ENCODE results near the gene LDB2. TPM values are rescaled to one million over a fixed set of nuclear protein-coding genes. Genes with fewer than 3 reads are reported as not detected.

The LDB2 gene
- total RNA-seq, 2 donors from 2014 or later: not detected

DNA sequence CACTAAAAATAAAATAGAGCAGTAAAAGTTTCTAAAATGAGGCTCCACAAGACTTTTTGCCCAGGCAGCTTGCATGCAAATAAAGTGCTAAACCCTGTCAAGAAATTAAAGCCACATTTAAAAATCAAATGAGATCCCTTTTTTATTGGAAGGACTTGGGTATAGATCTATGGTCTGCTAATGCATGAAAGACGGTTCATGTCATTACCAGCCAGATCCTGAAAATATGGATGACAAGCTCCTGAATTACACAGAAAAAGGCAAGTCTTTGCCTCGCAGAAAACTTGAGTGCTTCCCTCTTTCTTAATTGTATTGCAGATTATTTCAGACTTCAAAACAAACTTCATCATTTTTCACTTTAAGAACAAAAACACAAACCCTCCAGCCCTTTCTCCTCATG, 169.6 kb downstream of the LDB2 start:
- Mint-ChIP-seq H3K4me1 (no peaks in the 10 kb centered on the region), H3K27ac (no peak overlapping the region), H3K9me3 (peaks cover 10% of the 10 kb centered on the region), H3K36me3 (ENCODE audit: low read depth) (no peaks in the 10 kb centered on the region), H3K4me3 (no peak overlapping the region), H3K27me3 (peaks cover 4% of the 10 kb centered on the region)
- no peak for ATAC-seq (replicated peaks)

DNA sequence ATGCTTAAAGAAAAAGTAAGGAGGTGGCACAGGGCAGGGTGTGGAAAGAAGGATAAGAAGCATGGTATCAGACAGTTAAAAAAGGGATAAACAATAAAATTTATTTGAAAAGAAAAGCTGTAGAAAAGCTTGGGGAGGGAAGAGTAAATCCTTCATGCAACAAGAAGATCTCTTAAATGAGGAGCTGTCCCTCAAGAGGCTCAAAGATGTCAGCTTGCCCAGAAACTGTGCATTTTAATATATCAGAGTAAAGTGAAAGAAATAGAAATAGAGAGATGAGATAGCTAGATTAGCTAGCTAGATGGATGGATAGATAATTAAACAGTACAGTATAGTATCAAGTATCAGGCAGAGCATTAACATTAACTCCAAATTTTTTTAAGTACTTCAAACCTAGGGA, 170.3 kb downstream of the LDB2 start:
- H3K9me3 Mint-ChIP-seq: peaks cover 15% of the 10 kb centered on the region
- peaks cover 7% of the 10 kb centered on the region for H3K27me3 Mint-ChIP-seq
- no peaks in the 10 kb centered on the region for H3K36me3 Mint-ChIP-seq (ENCODE audit: low read depth)
- no peak overlapping the region for H3K27ac Mint-ChIP-seq
- no peak overlapping the region for H3K4me3 Mint-ChIP-seq
- ATAC-seq (replicated peaks): no peak
- H3K4me1 Mint-ChIP-seq: no peaks in the 10 kb centered on the region

DNA sequence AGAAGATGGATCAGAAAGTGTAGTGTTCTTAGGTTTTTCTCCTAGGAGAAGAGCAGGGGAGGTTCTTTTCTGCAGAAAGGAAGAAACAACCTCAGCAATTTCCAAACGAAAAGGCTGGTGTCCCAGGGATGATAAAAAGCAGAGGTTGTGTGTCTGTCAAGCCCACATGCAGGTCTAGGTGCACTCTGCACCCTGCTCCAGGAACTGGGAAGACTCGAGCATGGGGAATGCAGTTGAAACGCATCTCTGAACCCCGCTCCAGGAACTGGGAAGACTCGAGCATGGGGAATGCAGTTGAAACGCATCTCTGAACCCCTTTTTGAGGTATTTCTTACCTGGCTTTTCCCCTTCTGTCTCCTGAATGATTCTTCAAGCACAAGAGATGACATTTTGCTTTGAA, 171.2 kb downstream of the LDB2 start:
- no peak overlapping the region for H3K4me3 Mint-ChIP-seq
- no peaks in the 10 kb centered on the region for H3K4me1 Mint-ChIP-seq
- H3K36me3 Mint-ChIP-seq (ENCODE audit: low read depth): no peaks in the 10 kb centered on the region
- H3K9me3 Mint-ChIP-seq: peaks cover 18% of the 10 kb centered on the region
- no peak for ATAC-seq (replicated peaks)
- H3K27me3 Mint-ChIP-seq: peaks cover 7% of the 10 kb centered on the region
- H3K27ac Mint-ChIP-seq: no peak overlapping the region

DNA sequence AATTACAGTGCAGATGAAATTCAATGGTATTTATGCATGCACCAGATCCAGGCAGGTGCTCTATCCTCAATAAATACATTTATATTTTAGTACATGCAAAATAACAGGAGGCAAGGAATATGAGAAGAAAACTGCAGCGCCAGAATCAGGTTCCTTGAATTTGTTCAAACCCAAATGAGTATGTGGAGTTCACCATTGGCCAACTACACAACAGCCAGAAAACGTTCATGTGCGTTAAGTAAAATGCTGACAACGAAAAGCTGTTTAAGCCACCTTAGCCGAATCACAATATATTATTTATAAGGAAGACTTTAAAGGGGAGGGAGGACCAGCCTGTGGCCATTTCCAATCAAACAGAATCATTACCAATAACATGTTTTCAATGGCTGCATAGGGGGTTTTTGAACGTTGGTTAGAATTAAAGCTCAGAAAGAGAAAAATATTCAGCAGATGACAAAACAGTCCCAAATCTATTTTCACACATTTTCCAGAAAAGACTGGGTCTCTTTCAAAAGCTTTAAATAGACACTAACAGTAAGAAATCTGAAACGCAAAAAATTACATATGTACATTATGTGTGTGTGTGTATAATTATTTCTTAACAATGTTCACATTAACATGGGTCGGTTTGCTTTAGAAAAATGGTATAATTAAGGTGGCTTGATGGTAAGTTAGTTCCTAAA, 171.9 kb downstream of the LDB2 start:
- Mint-ChIP-seq H3K4me1 (no peaks in the 10 kb centered on the region), H3K27ac (no peak overlapping the region), H3K27me3 (peaks cover 7% of the 10 kb centered on the region), H3K9me3 (peaks cover 18% of the 10 kb centered on the region), H3K36me3 (ENCODE audit: low read depth) (no peaks in the 10 kb centered on the region), H3K4me3 (no peak overlapping the region)
- ATAC-seq (replicated peaks): no peak

DNA sequence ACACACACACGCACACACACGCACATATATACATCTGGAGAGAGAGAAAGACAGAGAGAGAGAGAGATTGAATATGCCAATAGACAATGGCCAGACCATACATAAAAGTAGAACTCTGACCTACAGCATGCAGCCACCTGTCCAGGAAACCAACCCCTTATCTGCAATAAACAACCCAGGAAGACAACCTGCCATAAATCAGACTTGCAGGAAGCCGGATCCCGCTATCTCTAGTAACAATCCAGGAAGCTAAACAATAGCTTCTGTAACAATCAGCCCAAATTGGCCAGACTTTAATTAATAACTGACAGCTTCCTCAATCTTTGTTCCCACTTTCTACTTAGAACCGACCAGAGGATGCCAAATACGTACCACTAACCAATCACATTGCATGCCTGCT, 173.2 kb downstream of the LDB2 start:
- Mint-ChIP-seq H3K4me1 (no peaks in the 10 kb centered on the region), H3K4me3 (no peak overlapping the region), H3K27me3 (peaks cover 7% of the 10 kb centered on the region), H3K9me3 (peaks cover 15% of the 10 kb centered on the region), H3K27ac (no peak overlapping the region), H3K36me3 (ENCODE audit: low read depth) (no peaks in the 10 kb centered on the region)
- ATAC-seq (replicated peaks): no peak

DNA sequence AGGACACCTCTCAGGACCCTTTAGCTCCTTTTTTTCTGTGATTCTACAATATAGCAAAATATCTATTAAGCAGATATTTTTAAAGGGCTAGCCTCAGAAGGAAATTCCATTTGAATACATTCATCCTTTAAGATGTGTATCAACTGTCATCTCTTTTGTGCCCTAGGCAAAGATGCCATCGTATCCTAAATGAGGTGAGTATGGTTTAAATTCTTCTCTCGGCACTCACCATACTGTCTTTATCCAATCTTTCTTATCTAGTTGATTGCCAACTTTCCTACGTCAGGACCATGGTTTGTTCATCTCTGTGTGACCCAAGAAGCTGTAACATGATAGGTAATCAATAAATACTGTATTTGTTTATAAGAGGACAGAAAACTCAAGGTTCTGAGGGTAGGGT, 176.0 kb downstream of the LDB2 start:
- Mint-ChIP-seq H3K9me3 (peaks cover 19% of the 10 kb centered on the region), H3K4me3 (no peak overlapping the region), H3K36me3 (ENCODE audit: low read depth) (no peaks in the 10 kb centered on the region), H3K4me1 (no peaks in the 10 kb centered on the region), H3K27me3 (peaks cover 7% of the 10 kb centered on the region), H3K27ac (no peak overlapping the region)
- no peak for ATAC-seq (replicated peaks)

DNA sequence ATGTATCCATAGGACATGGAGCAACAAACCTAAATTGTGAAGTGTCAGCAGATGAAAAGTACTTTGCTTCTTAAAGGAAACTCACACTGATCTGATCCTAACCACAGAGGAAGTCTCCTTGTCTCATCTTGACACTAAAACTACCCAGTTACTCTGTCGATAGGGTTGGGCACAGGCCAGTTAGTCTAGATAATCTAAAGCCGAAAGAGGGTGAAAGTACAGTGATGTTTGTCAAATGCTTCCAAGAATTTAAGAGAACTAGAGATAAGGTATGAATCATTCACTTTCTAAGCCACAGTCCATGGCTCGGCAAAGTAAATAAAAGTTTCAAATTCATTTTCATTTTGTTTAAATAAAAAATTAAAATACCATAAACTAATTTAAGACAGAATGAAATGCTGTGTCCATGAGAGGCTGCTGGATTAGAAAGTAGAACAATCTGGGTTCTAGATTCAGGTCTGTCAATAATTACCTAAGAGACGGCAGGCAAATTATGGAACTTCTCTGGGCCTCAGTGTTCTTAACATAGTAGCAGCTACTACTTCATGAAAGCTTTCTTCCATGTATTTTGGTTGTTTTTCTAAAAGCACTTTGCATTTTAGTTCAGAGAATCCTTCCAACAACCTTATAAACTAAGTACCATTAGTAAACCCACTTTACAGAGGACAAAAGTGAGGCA, 176.7 kb downstream of the LDB2 start:
- Mint-ChIP-seq H3K4me1 (no peaks in the 10 kb centered on the region), H3K9me3 (peaks cover 19% of the 10 kb centered on the region), H3K27me3 (peaks cover 7% of the 10 kb centered on the region), H3K36me3 (ENCODE audit: low read depth) (no peaks in the 10 kb centered on the region), H3K27ac (no peak overlapping the region), H3K4me3 (no peak overlapping the region)
- ATAC-seq (replicated peaks): no peak

DNA sequence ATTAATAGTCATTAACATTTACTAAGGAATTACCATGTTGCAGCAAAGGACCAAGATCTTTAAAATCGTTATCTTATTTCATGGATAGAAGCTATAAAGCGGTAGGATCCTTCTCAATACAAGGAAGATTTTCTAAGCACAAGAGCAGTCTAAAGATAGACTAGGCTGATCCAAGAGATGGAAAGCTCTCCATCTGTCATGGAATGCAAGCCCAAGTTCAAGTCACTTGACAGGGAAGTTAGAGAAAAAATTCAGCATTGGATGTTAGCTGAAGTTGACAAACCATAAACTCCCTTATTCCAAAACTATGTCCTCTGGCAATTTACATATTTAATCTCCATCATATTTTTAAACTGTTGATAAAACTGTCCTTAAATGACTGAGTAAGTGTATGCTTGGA, 177.7 kb downstream of the LDB2 start:
- Mint-ChIP-seq H3K4me1 (no peaks in the 10 kb centered on the region), H3K27ac (no peak overlapping the region), H3K4me3 (no peak overlapping the region), H3K36me3 (ENCODE audit: low read depth) (no peaks in the 10 kb centered on the region), H3K27me3 (peaks cover 7% of the 10 kb centered on the region), H3K9me3 (peaks cover 19% of the 10 kb centered on the region)
- ATAC-seq (replicated peaks): no peak

DNA sequence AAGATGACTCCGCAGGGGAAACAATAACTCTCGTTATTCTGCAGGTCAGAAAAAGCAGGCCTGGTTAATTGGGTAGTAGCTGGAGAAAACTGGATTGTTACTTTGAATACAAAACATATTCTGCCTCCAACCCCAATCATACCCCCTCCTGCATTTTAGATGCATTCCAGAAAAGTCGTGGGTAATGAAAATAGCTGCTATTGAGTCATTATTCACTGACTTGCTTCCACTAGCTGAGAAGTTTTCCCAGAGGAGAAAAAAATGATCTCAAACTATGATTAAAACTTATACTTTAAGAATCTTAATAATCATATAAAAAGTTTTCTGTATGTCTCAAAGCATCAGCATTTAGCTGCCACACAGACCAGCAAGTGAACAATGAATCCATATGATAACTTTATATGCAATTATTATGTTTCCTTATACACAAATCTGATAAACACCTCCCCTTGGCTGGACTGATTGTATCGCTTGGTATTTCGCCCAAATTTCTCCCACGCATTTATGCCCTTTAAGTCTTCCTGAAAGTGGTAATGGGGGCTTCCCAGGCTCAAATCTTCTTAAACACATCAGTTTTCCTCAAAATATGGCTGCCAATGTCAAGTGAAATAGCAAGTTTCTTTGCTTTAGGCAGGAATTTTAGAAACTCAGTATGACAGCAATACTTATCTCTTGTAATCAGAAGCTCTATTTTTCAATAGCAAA, 181.0 kb downstream of the LDB2 start:
- no peaks in the 10 kb centered on the region for H3K27me3 Mint-ChIP-seq
- H3K9me3 Mint-ChIP-seq: peaks cover 8% of the 10 kb centered on the region
- H3K4me3 Mint-ChIP-seq: no peak overlapping the region
- no peaks in the 10 kb centered on the region for H3K36me3 Mint-ChIP-seq (ENCODE audit: low read depth)
- no peak for ATAC-seq (replicated peaks)
- H3K27ac Mint-ChIP-seq: no peak overlapping the region
- no peaks in the 10 kb centered on the region for H3K4me1 Mint-ChIP-seq

DNA sequence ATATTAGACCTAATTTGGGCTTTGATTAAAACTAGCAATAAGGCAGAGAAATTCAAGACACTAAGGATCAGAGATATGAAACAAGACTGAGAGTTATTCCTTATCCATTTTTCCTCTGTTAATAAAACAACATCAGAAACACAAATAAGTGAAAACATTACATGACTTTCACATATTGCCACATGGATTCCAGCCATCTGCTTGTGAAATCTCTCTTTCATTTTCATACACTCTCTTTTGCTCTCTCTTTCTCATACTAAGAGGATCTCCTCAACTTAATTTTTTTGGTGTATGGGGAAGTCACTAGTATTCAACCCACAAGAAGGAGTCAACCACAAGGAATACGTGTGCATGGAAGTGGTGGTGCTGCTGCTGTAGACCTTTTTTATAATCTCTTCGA, 183.0 kb downstream of the LDB2 start:
- no peaks in the 10 kb centered on the region for H3K36me3 Mint-ChIP-seq (ENCODE audit: low read depth)
- H3K27ac Mint-ChIP-seq: no peak overlapping the region
- H3K4me3 Mint-ChIP-seq: no peak overlapping the region
- H3K27me3 Mint-ChIP-seq: peaks cover 5% of the 10 kb centered on the region
- H3K4me1 Mint-ChIP-seq: no peaks in the 10 kb centered on the region
- H3K9me3 Mint-ChIP-seq: peaks cover 8% of the 10 kb centered on the region
- no peak for ATAC-seq (replicated peaks)

DNA sequence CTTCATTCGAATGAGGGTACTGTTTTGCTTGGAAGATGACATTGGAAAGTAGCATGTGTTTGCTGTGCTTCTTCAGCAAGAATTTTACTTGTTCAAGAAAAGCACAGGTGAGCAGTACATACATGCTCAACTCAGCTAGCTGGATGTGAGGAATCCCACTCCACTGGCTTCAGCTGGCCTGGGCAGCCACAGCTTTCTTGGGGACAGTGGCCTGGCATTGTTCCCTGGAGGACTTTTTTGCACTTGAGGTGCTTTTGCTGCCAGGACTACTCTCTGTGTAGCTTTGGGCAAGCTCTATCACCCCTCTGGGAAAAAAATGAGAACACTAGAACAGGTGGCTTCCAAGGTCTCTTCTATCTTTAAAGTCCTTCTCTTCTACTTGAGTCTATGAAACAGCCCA, 184.3 kb downstream of the LDB2 start:
- no peaks in the 10 kb centered on the region for H3K4me1 Mint-ChIP-seq

DNA sequence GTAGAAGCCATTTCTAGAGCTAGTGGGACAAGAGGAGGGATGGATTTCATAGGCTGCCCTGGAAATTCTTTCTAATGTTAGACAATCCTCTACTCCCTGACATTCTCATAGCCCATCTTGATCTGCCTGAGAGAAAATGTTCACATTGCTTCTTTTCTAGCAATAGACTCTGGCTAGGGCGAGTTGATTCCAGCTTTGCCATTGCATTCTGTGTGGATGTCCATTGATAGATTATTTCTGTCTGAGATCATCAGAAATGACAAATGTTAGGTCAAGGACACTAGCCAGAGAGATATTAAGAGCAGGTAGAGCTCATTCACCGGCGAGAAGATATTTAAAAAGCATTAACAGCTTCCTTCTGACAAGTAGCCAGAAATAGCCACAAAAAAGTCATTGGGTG, 184.7 kb downstream of the LDB2 start:
- Mint-ChIP-seq H3K9me3 (peaks cover 4% of the 10 kb centered on the region), H3K4me1 (no peaks in the 10 kb centered on the region), H3K27me3 (peaks cover 5% of the 10 kb centered on the region), H3K36me3 (ENCODE audit: low read depth) (no peaks in the 10 kb centered on the region), H3K27ac (no peak overlapping the region), H3K4me3 (no peak overlapping the region)
- ATAC-seq (replicated peaks): no peak

More for the DNA sequence above, 184.3 kb downstream of the LDB2 start:
- Mint-ChIP-seq H3K36me3 (ENCODE audit: low read depth) (no peaks in the 10 kb centered on the region), H3K27ac (no peak overlapping the region), H3K9me3 (peaks cover 4% of the 10 kb centered on the region), H3K4me3 (no peak overlapping the region), H3K27me3 (peaks cover 5% of the 10 kb centered on the region)
- no peak for ATAC-seq (replicated peaks)

DNA sequence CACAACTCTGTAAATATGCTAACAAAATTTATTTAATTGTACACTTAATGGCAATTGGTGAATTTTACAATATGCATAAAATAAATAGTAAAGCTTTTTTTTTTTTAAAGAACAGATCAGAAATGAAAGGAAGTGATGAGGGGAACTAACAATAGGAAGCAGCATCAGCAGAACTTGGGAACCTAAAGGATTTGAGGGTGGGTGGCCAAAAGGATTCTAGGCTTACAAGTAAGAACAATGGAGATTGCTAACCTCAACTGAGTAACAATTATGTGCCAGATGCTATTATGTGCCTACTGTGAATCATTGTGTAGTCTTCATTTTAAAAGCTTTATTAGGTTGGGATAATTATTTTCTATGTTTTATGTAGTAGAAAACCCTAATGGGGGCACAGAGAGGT, 185.2 kb downstream of the LDB2 start:
- Mint-ChIP-seq H3K36me3 (ENCODE audit: low read depth) (no peaks in the 10 kb centered on the region), H3K9me3 (peaks cover 7% of the 10 kb centered on the region), H3K4me1 (no peaks in the 10 kb centered on the region), H3K27ac (no peak overlapping the region), H3K4me3 (no peak overlapping the region), H3K27me3 (peaks cover 7% of the 10 kb centered on the region)
- no peak for ATAC-seq (replicated peaks)

DNA sequence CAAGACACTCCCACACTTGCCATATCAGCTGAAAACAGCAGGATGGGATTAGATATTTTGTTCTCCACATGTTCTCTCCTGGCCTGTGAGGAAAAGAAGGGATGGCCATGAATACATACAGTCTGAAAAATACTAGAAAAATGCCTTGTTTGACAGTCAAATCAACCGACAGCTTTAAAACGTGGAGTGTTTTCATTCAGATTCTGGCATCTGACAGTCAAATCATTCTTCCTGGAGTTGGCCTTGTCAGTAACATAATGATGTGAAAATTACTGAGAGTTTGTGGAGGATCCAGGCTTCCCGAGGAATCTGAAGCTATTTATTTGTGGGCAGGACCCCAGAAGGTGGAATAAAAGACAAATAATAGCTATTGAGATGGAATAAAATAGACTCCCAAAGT, 188.2 kb downstream of the LDB2 start:
- H3K9me3 Mint-ChIP-seq: peaks cover 7% of the 10 kb centered on the region
- H3K27me3 Mint-ChIP-seq: peaks cover 9% of the 10 kb centered on the region
- H3K36me3 Mint-ChIP-seq (ENCODE audit: low read depth): no peaks in the 10 kb centered on the region

DNA sequence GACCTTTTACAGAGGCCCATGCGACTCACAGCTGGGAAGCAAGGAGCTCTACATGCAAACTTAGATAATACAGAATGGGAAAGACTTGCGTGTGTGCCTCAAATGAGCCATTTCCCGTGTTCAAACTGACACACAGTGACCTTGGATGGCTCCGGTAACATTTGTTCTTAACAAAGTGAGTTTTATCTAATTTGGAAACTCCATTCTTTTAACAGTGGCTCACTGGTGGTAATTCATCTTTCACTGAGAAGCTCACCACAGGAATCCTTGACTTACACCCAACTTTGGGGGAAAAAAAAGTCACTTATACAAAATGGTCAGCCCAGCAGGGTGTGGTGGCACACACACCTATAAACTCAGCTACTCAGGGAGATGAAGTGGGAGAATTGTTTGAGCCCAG, 190.6 kb downstream of the LDB2 start:
- H3K27ac Mint-ChIP-seq: no peak overlapping the region
- H3K4me1 Mint-ChIP-seq: no peaks in the 10 kb centered on the region
- peaks cover 9% of the 10 kb centered on the region for H3K27me3 Mint-ChIP-seq

More for the DNA sequence above, 188.2 kb downstream of the LDB2 start:
- Mint-ChIP-seq H3K4me1 (no peaks in the 10 kb centered on the region), H3K27ac (no peak overlapping the region), H3K4me3 (no peak overlapping the region)
- ATAC-seq (replicated peaks): no peak

More for the DNA sequence above, 190.6 kb downstream of the LDB2 start:
- H3K4me3 Mint-ChIP-seq: no peak overlapping the region
- H3K9me3 Mint-ChIP-seq: peaks cover 3% of the 10 kb centered on the region
- ATAC-seq (replicated peaks): no peak
- H3K36me3 Mint-ChIP-seq (ENCODE audit: low read depth): no peaks in the 10 kb centered on the region

Data from activated T-helper 17 cell treated with anti-CD3 and anti-CD28 coated beads, Interleukin-2, amount 50 U/mL, for 72 hours (primary cell).